ENCODE data around the gene SHPK. TPM values are rescaled to one million over a fixed set of nuclear protein-coding genes. Genes with fewer than 3 reads are reported as not detected.
A peak's percentile ranks its signal among the peaks of the same experiment; 100 is the strongest.

Gene SHPK
- total and polyA plus RNA-seq, 2 of the 4 experiments (the other 2 are of a cell fraction) = 11.1 to 14.3 TPM

- Histone ChIP-seq H3K4me2 (ENCODE audit: low read depth, low read length) (no peak overlapping the region), H3K79me1 (ENCODE audit: low read depth in 1 of 2, low read length in 2 of 2) (peaks cover 3 to 5% of the 10 kb centered on the region in 2 experiments; a peak in 1 of 4 replicates), H4K5ac (ENCODE audit: low read depth, low read length) (no peak overlapping the region), H3K56ac (ENCODE audit: extremely low read depth, insufficient read depth, low read length) (no peak overlapping the region), H3K9me3 (ENCODE audit: control insufficient read depth, insufficient read depth, low read length) (no peaks in the 10 kb centered on the region), H2AFZ (replicated peaks; ENCODE audit: low read length, poor library complexity) (no peak overlapping the region), H3K14ac (replicated peaks; ENCODE audit: low read depth, low read length) (no peak overlapping the region), H4K20me1 (ENCODE audit: insufficient read depth, low read length) (no peaks in the 10 kb centered on the region), H2AK5ac (ENCODE audit: low read depth, low read length) (no peak overlapping the region), H2BK20ac (ENCODE audit: low read depth, low read length) (no peak overlapping the region), H3K23ac (ENCODE audit: low read depth, low read length) (no peak overlapping the region), H3K18ac (ENCODE audit: low read depth, low read length) (no peak overlapping the region), H3K4me3 (ENCODE audit: insufficient read depth, low read depth, low read length) (no peak overlapping the region), H2BK5ac (ENCODE audit: low read depth, low read length, poor library complexity, severe bottlenecking) (no peak overlapping the region), H3K9ac (ENCODE audit: low read depth, low read length) (no peak overlapping the region), H3K36me3 (ENCODE audit: control insufficient read depth, insufficient read depth, low read length) (peaks cover 49% of the 10 kb centered on the region), H3K4me1 (ENCODE audit: control insufficient read depth, insufficient read depth, low read length) (no peaks in the 10 kb centered on the region), H2BK15ac (ENCODE audit: low read depth, low read length) (no peak overlapping the region), H3K9me1 (ENCODE audit: insufficient read depth, low read length) (no peaks in the 10 kb centered on the region), H3K4ac (ENCODE audit: low read depth, low read length) (no peak overlapping the region), H4K8ac (ENCODE audit: low read depth in 2 of 2, low read length in 2 of 2) (no peak overlapping the region), H3K27me3 (ENCODE audit: control insufficient read depth, insufficient read depth, low read length) (no peaks in the 10 kb centered on the region), H2AK9ac (replicated peaks; ENCODE audit: low read depth, low read length, poor library complexity) (peak overlapping the region; percentile 13), H2BK120ac (ENCODE audit: low read depth, low read length) (no peak overlapping the region), H3K27ac (ENCODE audit: insufficient read depth, low read length) (no peak overlapping the region), H4K91ac (ENCODE audit: insufficient read depth, low read depth, low read length) (no peak overlapping the region)
- dilution Hi-C loops (cut with HindIII; ENCODE audit: low sequenced_read_pairs, unreplicated experiment) (no loop called here), intact Hi-C loops (cut with micrococcal nuclease) (no loop called here), in situ Hi-C loops (cut with MboI; ENCODE audit: low sequenced_read_pairs) (no loop called here)
- TF ChIP-seq CHD1 (IDR thresholded peaks at IDR 0.05; ENCODE audit: low read depth, low read length) (no peak), SMC3 (IDR thresholded peaks at IDR 0.05; ENCODE audit: low read depth, low read length) (no peak), CEBPB (IDR thresholded peaks at IDR 0.05; ENCODE audit: low read depth, low read length) (no peak), ELK1 (IDR thresholded peaks at IDR 0.05; ENCODE audit: borderline replicate concordance, low read depth, low read length) (no peak), RCOR1 (IDR thresholded peaks at IDR 0.05; ENCODE audit: insufficient replicate concordance, low read length) (no peak), MXI1 (IDR thresholded peaks at IDR 0.05; ENCODE audit: borderline replicate concordance, low read depth, low read length) (no peak), CTCF (conservative IDR thresholded peaks at IDR 0.05; ENCODE audit: low read depth, low read length) (no peak), MAFK (IDR thresholded peaks at IDR 0.05; ENCODE audit: low read depth, low read length) (no peak), BHLHE40 (IDR thresholded peaks at IDR 0.05; ENCODE audit: low read depth, low read length) (no peak), RFX5 (IDR thresholded peaks at IDR 0.05; ENCODE audit: low read depth, low read length) (no peak), POLR2A (IDR thresholded peaks at IDR 0.05; ENCODE audit: low read depth, low read length) (no peak), USF2 (IDR thresholded peaks at IDR 0.05; ENCODE audit: low read depth, low read length) (no peak), NFE2L2 (IDR thresholded peaks at IDR 0.05; ENCODE audit: low read depth, low read length) (no peak), RAD21 (IDR thresholded peaks at IDR 0.05; ENCODE audit: low read length) (no peak), FOS (IDR thresholded peaks at IDR 0.05; ENCODE audit: low read depth, low read length) (no peak)
- ChIA-PET POLR2A (ENCODE audit: unreplicated experiment) (no interaction called here), CTCF (no interaction called here)
- WGBS, 2 experiments (ENCODE audit: extremely low coverage in 2 of 2, insufficient read length in 1 of 2) = 93% methylated on average over 8 of the region's 16 CpGs; no CpG with 5 or more reads in 1 of the 2 experiments
- BruUV-seq (replicated peaks) = no TSS peak
- DNase-seq = no peak
- ATAC-seq (ENCODE audit: low read depth) = no peak
Measured at GRCh38 chr17:3622977-3623594, 13.0 kb downstream of the SHPK start.
